Measurements from ENCODE around the gene LMBRD1.

DNA sequence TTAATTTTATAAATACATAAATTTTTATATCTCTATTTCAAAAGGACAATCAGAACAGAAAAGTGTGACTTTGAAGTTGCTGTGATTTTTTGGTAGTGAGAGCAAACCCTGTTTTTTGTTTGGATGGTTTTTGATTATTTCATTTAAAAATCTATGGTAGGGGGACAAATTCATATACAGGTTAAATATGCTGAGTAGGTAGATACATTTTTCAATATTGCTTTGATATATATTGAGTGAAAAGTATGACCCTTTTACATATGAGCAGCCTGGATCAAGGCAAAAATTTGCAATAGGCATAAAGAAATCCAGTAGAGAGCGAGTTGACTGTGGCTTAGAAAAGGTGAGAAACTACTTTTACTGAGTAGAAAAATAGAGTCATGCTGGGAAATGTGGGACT, 132.3 kb downstream of the LMBRD1 start:
- TF ChIP-seq SUZ12 (IDR thresholded peaks at IDR 0.05) (no peak), FOXM1 (IDR thresholded peaks at IDR 0.05; ENCODE audit: borderline replicate concordance) (no peak), ZNF384 (IDR thresholded peaks at IDR 0.05) (no peak), FOXA1 (IDR thresholded peaks at IDR 0.05) (no peak), NFRKB (IDR thresholded peaks at IDR 0.05) (no peak), BHLHE40 (IDR thresholded peaks at IDR 0.05; ENCODE audit: borderline replicate concordance) (no peak), SP1 (IDR thresholded peaks at IDR 0.05) (no peak), ELF4 (IDR thresholded peaks at IDR 0.05) (no peak)
- TF ChIP-seq, protein P1, sequence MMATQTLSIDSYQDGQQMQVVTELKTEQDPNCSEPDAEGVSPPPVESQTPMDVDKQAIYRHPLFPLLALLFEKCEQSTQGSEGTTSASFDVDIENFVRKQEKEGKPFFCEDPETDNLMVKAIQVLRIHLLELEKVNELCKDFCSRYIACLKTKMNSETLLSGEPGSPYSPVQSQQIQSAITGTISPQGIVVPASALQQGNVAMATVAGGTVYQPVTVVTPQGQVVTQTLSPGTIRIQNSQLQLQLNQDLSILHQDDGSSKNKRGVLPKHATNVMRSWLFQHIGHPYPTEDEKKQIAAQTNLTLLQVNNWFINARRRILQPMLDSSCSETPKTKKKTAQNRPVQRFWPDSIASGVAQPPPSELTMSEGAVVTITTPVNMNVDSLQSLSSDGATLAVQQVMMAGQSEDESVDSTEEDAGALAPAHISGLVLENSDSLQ (IDR thresholded peaks at IDR 0.05): no peak
